Stimulated activated CD4-positive, alpha-beta T cell treated with anti-CD3 and anti-CD28 coated beads, Interleukin-12 subunit alpha, Interleukin-12 subunit beta, amount 100 ng/mL, for 48 hours (primary cell): ENCODE measurements around the gene PDE10A.

Experiments used
- DNase-seq, 3 donors: peaks; one replicate each; pipeline ENCODE4 v3.0.0-alpha.2; 2020; ENCODE audit warnings: low read depth in 2 of 3, low spot score in 1 of 3

PDE10A gene

DNA sequence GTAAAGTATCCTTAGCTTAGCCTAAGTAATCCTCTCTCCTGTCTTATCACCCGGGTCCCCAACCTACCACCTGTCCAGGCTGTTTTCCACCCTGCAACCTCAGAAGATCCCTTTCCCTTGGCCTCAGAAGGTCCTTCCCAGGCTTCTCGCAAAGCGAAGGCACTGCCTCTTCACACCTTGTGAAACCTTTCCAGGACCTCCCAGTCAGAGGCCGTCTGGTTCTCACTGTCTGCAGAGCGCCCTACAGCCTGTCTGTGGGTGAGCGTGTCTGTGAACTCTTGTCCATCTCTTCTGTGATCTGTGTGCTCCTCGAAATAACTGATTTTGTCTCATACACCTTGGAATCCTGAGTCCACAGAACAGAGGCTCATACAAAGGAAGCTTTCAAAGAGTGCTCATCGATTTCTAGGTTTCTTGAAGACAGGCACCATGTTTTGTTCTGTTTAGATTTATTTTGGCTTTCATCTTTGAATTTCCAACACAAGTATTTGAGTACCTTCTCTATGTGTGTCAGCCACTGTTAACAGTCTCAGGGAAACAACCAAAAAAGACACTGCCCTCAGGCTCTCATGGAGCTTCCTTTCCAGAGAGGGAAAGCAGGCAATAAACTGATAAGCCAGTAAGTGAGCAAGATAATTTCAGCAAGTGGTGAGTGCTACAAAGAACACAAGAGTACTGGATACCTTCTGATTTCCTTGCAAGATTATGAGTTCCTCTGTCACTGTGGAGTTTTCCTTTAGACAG, 6.3 kb downstream of the PDE10A start:
- DNase-seq = no peak

DNA sequence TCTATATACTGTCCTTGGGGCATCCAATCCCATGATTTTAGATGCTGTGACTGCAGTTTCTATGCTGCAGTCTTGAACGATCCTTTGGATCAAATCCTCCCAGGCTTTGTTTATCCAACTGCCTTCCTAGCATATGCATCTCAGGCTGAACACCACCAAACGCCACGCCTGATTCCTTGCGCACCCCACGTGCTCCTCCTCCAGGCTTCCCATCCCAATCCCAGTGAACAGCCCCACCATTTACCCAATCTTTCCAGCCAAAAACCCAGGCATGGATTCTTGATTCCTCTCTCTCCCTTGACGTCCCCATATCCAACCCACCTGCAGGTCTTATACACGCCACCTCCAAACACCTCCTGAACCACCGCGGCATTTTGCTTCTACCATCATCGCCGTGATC, 7.8 kb downstream of the PDE10A start:
- DNase-seq = no peak

DNA sequence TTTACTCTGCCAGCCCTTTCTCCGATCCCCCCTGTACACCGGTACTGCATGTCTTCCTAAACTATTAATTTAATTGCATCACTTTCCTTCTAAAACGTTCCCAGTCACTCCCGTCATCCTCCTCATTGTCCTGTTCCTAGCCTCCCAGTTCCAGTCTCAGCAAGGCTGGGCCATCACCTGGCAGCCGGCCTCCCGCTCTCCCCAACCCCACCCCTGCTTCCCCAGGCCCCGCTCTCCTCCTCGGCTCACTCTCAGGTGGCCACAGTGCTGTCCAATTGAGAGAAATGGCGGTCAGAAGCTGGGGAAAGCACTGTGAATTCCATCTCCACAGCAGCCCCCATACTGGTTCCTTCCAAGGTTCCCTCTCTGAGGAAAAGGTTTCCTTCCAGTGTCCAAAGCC, 8.9 kb downstream of the PDE10A start:
- no peak for DNase-seq

DNA sequence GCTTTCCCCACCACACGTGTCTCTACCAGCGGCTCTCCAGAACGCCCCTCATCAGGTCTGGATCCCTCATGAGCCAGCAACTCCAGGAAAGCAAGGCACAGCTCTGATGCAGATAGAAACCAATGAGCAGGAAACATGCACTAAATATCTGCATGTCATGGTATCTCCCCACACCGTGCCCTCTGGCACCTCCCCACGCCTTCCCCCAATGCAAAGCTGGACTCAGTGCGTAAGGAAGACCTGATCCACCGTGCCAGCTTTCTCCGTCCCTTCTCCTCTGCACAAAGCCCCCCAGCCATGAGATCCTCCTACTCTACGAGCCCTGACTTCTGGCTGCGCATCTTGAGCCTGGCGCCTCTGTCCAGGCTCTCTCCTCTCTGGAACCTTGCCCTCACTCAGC, 9.4 kb downstream of the PDE10A start:
- no peak for DNase-seq

GRCh38 chr6:165653196-165653595, 9.8 kb downstream of the PDE10A start:
- no peak for DNase-seq

DNA sequence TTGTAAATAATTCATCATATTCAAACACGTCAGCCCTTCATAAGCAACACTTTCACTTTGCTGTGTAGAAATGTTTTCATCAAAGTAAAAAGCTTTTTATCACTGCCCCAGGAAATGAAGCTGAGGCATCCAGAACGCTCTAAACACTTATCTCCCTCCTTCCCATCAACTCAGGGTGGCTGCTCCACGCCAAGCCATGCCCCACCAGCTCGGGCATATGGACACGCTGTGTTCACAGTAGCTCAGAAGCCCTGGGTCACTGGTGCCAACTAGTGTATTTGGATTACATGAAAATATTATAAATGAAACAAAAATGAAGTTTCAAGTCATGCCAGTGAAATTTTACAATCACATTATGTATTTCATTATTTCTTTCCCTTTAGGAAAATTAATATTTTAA, 10.3 kb downstream of the PDE10A start:
- no peak for DNase-seq

- DNase-seq = no peak
Measured at GRCh38 chr6:165649166-165650137, 13.6 kb downstream of the PDE10A start.

GRCh38 chr6:165647041-165647440, 16.0 kb downstream of the PDE10A start:
- no peak for DNase-seq

DNA sequence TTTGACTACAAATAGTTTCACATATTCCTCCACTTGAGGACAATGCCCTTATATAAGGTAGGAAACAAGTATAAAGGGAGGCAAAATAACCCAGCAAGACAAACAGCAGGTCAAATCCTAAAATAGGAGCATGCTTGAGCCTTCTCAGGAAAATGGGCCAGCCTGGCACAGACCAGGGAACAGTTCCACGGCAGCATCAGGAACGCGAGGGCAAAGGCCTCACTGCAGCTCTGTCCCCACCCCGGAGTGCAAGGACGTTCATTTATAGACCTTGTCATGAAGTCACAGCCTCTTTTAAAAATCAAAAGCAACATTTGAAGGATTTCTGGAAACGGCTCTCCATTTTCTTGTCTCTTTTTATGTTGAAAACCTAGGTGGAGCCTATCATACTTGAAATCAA, 17.1 kb downstream of the PDE10A start:
- no peak for DNase-seq

- no peak for DNase-seq
Measured at GRCh38 chr6:165644586-165645266, 18.3 kb downstream of the PDE10A start.

DNA sequence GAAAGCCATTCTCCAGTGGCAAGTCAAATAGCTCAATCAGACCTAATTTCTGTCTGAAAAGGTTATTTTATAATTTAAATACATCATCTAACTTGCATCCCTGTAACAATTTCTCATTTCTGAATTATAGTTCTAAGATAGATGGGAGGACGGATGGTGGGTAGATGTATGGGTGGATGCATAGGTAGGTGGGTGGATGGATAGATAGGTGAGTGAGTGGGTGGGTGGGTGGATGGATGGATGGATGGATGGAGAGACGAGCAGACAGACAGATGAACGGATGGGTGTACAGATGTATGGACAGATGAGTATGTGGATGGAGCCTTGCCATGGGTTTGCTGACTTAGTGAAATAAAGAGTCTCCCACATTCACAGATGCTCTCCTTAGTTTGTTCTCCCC, 20.0 kb downstream of the PDE10A start:
- DNase-seq = no peak

- DNase-seq = no peak
Measured at GRCh38 chr6:165641672-165642156, 21.3 kb downstream of the PDE10A start.

- DNase-seq = no peak
Measured at GRCh38 chr6:165640806-165641205, 22.2 kb downstream of the PDE10A start.

DNA sequence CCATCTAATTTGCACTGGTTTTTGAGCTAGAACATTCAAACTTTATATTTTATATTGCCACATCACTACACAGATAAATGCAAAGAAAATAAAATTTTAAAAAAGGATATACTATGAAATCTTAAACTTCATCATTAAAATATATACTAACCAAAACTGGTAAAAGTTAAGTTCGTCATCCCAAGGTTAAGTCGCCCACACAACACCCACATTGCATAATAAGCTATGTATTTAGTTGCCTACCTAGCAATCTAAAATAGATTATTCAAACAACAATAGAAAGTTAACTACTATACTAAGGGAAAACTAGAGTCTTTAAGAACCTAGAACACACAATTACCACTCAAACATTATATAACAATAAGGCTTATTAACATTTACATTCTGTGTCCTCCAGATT, 24.5 kb downstream of the PDE10A start:
- DNase-seq = no peak

GRCh38 chr6:165637586-165637985, 25.5 kb downstream of the PDE10A start:
- DNase-seq = no peak

DNA sequence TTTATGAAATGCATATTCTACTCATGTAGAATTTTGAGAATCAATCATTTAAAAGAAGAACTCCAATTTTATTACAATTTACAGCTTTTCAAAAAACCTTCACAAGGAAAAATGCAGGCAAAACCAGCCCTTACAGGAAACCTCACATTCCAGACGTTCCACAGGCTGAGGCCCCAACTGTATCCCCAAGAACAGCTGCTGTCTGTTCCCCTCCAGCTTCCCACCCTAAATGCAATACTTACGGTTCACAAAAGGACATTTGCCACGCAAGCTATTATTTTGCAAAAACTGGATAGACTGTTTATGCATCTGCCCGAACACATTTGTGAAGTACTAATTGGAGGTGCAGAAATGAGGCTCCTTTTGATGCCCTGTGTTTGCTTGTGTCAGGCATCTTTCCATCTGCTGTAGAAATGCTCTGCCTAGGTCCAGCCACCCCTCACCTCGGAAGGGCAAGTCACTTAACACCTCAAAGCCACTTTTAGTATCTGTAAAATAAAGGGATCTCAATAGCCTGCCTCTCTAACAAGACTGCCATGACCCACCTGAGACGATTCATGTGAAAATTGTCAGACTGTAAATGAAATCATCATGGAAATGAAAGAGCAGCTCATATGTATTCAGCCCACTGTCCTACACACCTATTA, 26.5 kb downstream of the PDE10A start:
- DNase-seq = no peak

GRCh38 chr6:165635965-165636364, 27.1 kb downstream of the PDE10A start:
- no peak for DNase-seq

GRCh38 chr6:165634101-165634880, 28.8 kb downstream of the PDE10A start:
- DNase-seq = no peak

DNA sequence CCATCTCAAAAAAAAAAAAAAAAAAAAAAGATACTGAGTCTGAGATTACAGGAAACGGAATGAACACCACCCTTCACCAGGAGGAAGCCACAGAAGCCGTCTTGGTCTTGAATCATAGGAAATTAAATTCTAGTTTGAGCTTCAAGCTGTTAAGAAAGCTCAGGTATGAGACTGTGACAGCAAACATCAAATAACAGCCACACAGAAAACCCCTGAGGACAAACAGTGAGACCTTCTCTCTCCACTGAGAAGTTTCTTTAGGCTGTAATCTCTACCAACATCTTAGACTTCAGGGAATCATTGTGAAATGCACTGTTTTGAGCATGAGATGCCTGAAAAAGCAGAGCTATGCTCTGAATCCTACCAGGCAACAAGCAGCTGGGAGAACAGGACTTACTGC, 30.8 kb downstream of the PDE10A start:
- no peak for DNase-seq

DNA sequence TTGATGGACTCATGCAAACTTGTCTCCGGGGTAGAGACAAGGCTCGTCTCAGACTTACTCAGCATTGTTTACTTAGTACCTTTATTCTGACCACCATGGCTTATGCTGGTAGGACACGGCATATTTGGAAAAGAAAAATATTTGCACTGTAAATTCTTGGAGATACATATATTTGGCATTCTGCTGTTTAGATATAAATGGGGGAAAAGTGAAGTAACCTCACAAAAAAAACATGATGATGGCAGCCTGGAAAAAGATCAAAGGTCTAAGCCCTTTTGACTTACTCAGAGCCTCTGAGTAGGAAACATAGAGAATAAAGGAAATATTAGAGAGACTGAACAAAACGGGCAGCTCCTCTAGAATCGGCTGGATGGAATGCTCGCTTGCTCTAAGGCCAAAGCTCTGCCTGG, 32.5 kb downstream of the PDE10A start:
- DNase-seq = no peak
